AG04449 (cell line): ENCODE results near the gene SLC37A1.

Experiments used
- CTCF ChIA-PET: fragments of 350-600 bp; formaldehyde crosslinking; extraction: SDS; loops from one replicate; lab custom pipeline; 2021; ENCODE audit warnings: antibody characterized with exemption; lab: Yijun Ruan, JAX
- POLR2A ChIA-PET: fragments of 400-600, 350-600 bp; formaldehyde crosslinking; extraction: SDS; loops from one replicate; lab custom pipeline; 2020; ENCODE audit warnings: antibody characterized with exemption, inconsistent platforms; lab: Yijun Ruan, JAX
- DNase-seq: peaks from one replicate; pipeline ENCODE4 v3.0.0-alpha.2; 2010; ENCODE audit warnings: low read depth, low spot score
- H3K4me3 ChIP-seq: 2 replicates; pipeline ENCODE4 v1.5.1; 2011; ENCODE audit warnings: low read depth, mild to moderate bottlenecking, control low read depth, low read length
- CTCF ChIP-seq: IDR thresholded peaks from one replicate; pipeline ENCODE4 v1.5.1; 2011; ENCODE audit warnings: mild to moderate bottlenecking, moderate library complexity, low read length, control low read depth, inconsistent platforms; ENCODE audit not compliant: insufficient read depth; ENCODE audit errors: missing control alignments

The SLC37A1 gene

DNA sequence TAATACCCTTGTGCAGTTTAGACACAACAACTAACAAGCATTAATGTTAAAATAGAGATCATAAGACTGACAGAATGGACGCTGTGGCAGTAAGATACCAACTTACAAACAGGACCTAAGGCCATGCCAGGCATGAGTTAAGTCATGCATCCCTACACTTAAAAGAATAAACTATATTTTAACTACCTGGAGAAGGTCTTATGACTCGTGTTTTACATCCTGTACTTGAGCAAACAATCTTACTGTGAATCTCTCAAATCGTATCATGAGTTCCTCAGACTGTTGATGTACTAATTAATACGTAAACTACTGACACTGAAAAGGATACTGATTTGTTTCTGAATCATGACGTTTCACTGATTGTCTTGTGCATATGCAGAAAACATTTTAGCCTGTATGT is 15.6 kb upstream of the SLC37A1 start:
- no peak overlapping the region for H3K4me3 ChIP-seq
- no peak for DNase-seq
- no peak for TF ChIP-seq CTCF
- ChIA-PET POLR2A (no interaction called here), CTCF (no interaction called here)

- ChIA-PET CTCF (no interaction called here), POLR2A (no interaction called here)
- DNase-seq = no peak
- TF ChIP-seq CTCF = no peak
- H3K4me3 ChIP-seq = no peak overlapping the region
Observed at GRCh38 chr21:42499444-42500112, 14.1 kb upstream of the SLC37A1 start.

- no peak overlapping the region for H3K4me3 ChIP-seq
- POLR2A ChIA-PET = no interaction called here
- CTCF ChIA-PET = no interaction called here
- no peak for DNase-seq
- no peak for TF ChIP-seq CTCF
Observed at GRCh38 chr21:42500225-42500624, 13.4 kb upstream of the SLC37A1 start.

GRCh38 chr21:42500736-42501135 is 12.9 kb upstream of the SLC37A1 start:
- CTCF ChIA-PET = no interaction called here
- POLR2A ChIA-PET = no interaction called here
- DNase-seq = no peak
- TF ChIP-seq CTCF = no peak
- no peak overlapping the region for H3K4me3 ChIP-seq

DNA sequence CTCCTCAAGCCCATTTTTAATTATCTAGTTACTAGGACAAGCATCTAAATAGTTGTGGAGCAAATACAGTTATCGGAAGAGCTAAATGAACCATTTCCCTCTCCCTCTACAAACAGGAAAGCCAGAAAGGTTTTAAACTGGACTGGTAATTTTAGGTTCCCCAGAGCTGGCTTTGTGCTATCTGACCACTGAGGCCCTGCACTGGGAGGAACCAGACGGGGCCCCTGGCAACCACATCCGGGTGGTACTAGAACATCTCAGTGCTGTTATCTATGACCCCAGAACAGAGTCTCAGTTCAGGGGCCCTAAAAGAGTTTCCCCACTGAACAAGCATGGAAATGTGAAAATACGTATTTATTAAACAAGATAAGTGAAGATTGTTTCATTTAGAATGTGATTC is 9.9 kb upstream of the SLC37A1 start:
- ChIA-PET CTCF (interaction anchor here (0.8 kb wide), 1 partner anchor 17 kb away, joined by 3 read pairs; no protein-coding TSS in a partner anchor), POLR2A (no interaction called here)
- no peak for TF ChIP-seq CTCF
- DNase-seq = no peak
- H3K4me3 ChIP-seq = no peak overlapping the region

DNA sequence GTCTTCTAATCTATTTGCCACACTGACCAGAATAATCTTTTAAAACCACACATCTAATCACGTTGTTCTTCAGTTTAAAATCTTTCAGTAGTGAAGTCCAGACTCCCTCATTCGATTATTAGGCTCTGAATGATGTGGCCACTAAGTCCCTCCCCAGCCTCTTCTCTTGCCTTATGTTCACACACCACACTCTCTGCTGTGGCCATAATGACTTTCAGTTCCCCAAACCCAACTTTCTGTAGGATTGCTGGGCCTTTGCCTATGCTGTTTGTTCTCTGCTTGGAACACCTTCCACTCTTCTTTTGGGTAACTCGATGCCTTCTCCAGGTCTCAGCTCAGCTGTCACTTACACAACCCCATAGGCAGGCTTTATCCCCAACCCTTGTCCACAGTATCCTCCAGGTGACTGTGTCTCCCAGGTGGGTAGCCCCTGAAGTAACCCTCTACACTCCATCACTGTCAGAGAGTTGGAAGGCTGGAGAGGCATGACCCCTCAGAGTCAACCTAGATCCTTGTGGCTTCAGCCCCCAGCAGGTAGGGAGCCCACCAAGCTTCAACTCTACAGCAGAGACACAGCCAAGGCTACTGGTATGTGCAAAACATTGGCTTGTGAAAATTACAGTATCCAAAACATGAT is 8.4 kb upstream of the SLC37A1 start:
- H3K4me3 ChIP-seq = no peak overlapping the region
- no peak for TF ChIP-seq CTCF
- ChIA-PET CTCF (interaction anchor here (1.0 kb wide), 1 partner anchor 15 kb away, joined by 4 read pairs; no protein-coding TSS in a partner anchor), POLR2A (no interaction called here)
- DNase-seq = no peak
